H1 (cell line): ENCODE measurements around the gene GGT5. TPM values are rescaled to one million over a fixed set of nuclear protein-coding genes. Genes with fewer than 3 reads are reported as not detected.

ENCODE experiments used
- CTCF ChIA-PET: fragments of 300-600 bp; sonication (Branson Sonifier 250); formaldehyde crosslinking; loops from one replicate; lab custom pipeline; 2021; ENCODE audit not compliant: partially characterized antibody; lab: Charles Lee
- POLR2A ChIA-PET: fragments of 300-600 bp; sonication (Branson Sonifier 250); formaldehyde crosslinking; loops from one replicate; lab custom pipeline; 2021; ENCODE audit warnings: inconsistent platforms; ENCODE audit not compliant: partially characterized antibody; lab: Charles Lee
- DNase-seq, 2 experiments: peaks; one replicate each; pipeline versions ENCODE4 v3.0.0 to v3.0.0-alpha.2; 2010 to 2022; ENCODE audit warnings: low spot score in 2 of 2, low read depth in 1 of 2, mixed read lengths in 1 of 2
- FAIRE-seq: peaks from 2 replicates; lab custom pipeline; 2011; peaks lifted over from hg19 to GRCh38; lab: Jason Lieb, UNC
- H2AFZ ChIP-seq: 2 replicates; pipeline ENCODE4 v1.8.1; 2012; ENCODE audit warnings: low read length, inconsistent platforms
- H2AK5ac ChIP-seq: 2 replicates; pipeline ENCODE4 v1.6.1; 2013; ENCODE audit warnings: low read depth, low read length
- H2BK120ac ChIP-seq: replicated peaks from 2 replicates; pipeline ENCODE3; 2013; ENCODE audit warnings: low read depth, low read length, inconsistent platforms
- H2BK12ac ChIP-seq: 2 replicates; pipeline ENCODE4 v1.6.1; 2013; ENCODE audit warnings: low read depth, low read length
- H2BK15ac ChIP-seq: 2 replicates; pipeline ENCODE4 v1.6.1; 2013; ENCODE audit warnings: low read length
- H2BK20ac ChIP-seq: 2 replicates; pipeline ENCODE4 v1.6.1; 2013; ENCODE audit warnings: low read length
- H2BK5ac ChIP-seq: 2 replicates; pipeline ENCODE4 v1.6.1; 2013; ENCODE audit warnings: low read depth, low read length
- H3K14ac ChIP-seq: 2 replicates; pipeline ENCODE4 v1.6.1; 2013; ENCODE audit warnings: inconsistent platforms; ENCODE audit not compliant: insufficient read length
- H3K18ac ChIP-seq: 2 replicates; pipeline ENCODE4 v1.6.1; 2013; ENCODE audit warnings: low read length; ENCODE audit errors: extremely low read depth
- H3K23ac ChIP-seq: 2 replicates; pipeline ENCODE4 v1.6.1; 2013; ENCODE audit warnings: inconsistent platforms; ENCODE audit not compliant: insufficient read length
- H3K23me2 ChIP-seq: 2 replicates; pipeline ENCODE4 v1.6.1; 2013; ENCODE audit warnings: low read depth, low read length
- H3K27ac ChIP-seq: 2 replicates; pipeline ENCODE4 v1.6.1; 2011; ENCODE audit warnings: low read depth, low read length, inconsistent platforms
- H3K27me3 ChIP-seq, 4 experiments: replicated peaks in 1 of 4; 1 replicate in 1 of 4; 2 replicates in 3 of 4; pipeline versions ENCODE4 v1.6.1 to v1.8.1; 2011 to 2013; ENCODE audit warnings: low read length in 3 of 4, mild to moderate bottlenecking in 3 of 4, inconsistent platforms in 2 of 4, mixed read lengths in 2 of 4, moderate library complexity in 1 of 4; ENCODE audit not compliant: control insufficient read depth in 3 of 4, insufficient read depth in 3 of 4; ENCODE audit errors: extremely low read depth in 1 of 4
- H3K36me3 ChIP-seq, 4 experiments: 2 replicates each; pipeline versions ENCODE4 v1.6.1 to v1.8.1; 2011 to 2013; ENCODE audit warnings: mild to moderate bottlenecking in 4 of 4, low read length in 3 of 4, moderate library complexity in 2 of 4, control low read depth in 1 of 4, inconsistent platforms in 1 of 4; ENCODE audit not compliant: insufficient read depth in 4 of 4, control insufficient read depth in 2 of 4
- H3K4ac ChIP-seq: replicated peaks from 2 replicates; pipeline ENCODE3; 2013; ENCODE audit warnings: low read length, low read depth, mixed read lengths, inconsistent platforms; ENCODE audit not compliant: insufficient read length
- H3K4me1 ChIP-seq, 4 experiments: replicated peaks in 1 of 4; 1 replicate in 1 of 4; 2 replicates in 3 of 4; pipeline versions ENCODE4 v1.6.1 to v1.8.1; 2011 to 2013; ENCODE audit warnings: low read length in 3 of 4, inconsistent platforms in 2 of 4, mixed read lengths in 1 of 4; ENCODE audit not compliant: insufficient read depth in 4 of 4, control insufficient read depth in 3 of 4
- H3K4me2 ChIP-seq, 2 experiments: 2 replicates each; pipeline versions ENCODE4 v1.6.1 to v1.8.1; 2011 to 2013; ENCODE audit warnings: low read depth in 2 of 2, low read length in 2 of 2, control low read depth in 1 of 2, inconsistent platforms in 1 of 2, mild to moderate bottlenecking in 1 of 2; ENCODE audit not compliant: insufficient read depth in 1 of 2
- H3K4me3 ChIP-seq, 4 experiments: fragments of 200-600, 300-600 bp in 1 of 4; sonication (generic), shearing (Covaris generic), sonication (Bioruptor Twin) in 1 of 4; 2 replicates each; pipeline versions ENCODE4 v1.5.1 to v1.8.1; 2011 to 2016; ENCODE audit warnings: low read length in 4 of 4, low read depth in 3 of 4, control low read depth in 2 of 4, inconsistent platforms in 2 of 4, mild to moderate bottlenecking in 2 of 4, mixed read lengths in 1 of 4, moderate library complexity in 1 of 4; ENCODE audit not compliant: insufficient read depth in 2 of 4; ENCODE audit errors: extremely low read depth in 1 of 4
- H3K56ac ChIP-seq: replicated peaks from 2 replicates; pipeline ENCODE3; 2013; ENCODE audit warnings: low read depth, mild to moderate bottlenecking, mixed read lengths, low read length, inconsistent platforms; ENCODE audit not compliant: insufficient read length
- H3K79me1 ChIP-seq: 2 replicates; pipeline ENCODE4 v1.6.1; 2013; ENCODE audit warnings: low read depth, low read length, control low read depth
- H3K79me2 ChIP-seq, 2 experiments: 2 replicates each; pipeline versions ENCODE4 v1.6.1 to v1.8.1; 2012 to 2013; ENCODE audit warnings: low read length in 2 of 2, mild to moderate bottlenecking in 2 of 2, inconsistent platforms in 1 of 2; ENCODE audit not compliant: insufficient read depth in 2 of 2, control insufficient read depth in 1 of 2
- H3K9ac ChIP-seq, 4 experiments: replicated peaks in 1 of 4; 1 replicate in 1 of 4; 2 replicates in 3 of 4; pipeline versions ENCODE4 v1.6.1 to v1.8.1; 2011 to 2013; ENCODE audit warnings: low read depth in 3 of 4, low read length in 3 of 4, control low read depth in 2 of 4, mild to moderate bottlenecking in 2 of 4, moderate library complexity in 2 of 4, inconsistent platforms in 1 of 4; ENCODE audit errors: extremely low read depth in 1 of 4
- H3K9me3 ChIP-seq, 2 experiments: 2 replicates each; pipeline versions ENCODE4 v1.6.1 to v1.8.1; 2012 to 2013; ENCODE audit warnings: mild to moderate bottlenecking in 2 of 2, moderate library complexity in 2 of 2, control low read depth in 1 of 2, inconsistent platforms in 1 of 2, low read depth in 1 of 2, low read length in 1 of 2, mixed read lengths in 1 of 2; ENCODE audit not compliant: insufficient read depth in 2 of 2
- H4K20me1 ChIP-seq, 2 experiments: replicated peaks in 1 of 2; 2 replicates each; pipeline versions ENCODE3 to v1.8.1; 2011 to 2013; ENCODE audit warnings: inconsistent platforms in 2 of 2, low read length in 2 of 2, mild to moderate bottlenecking in 1 of 2; ENCODE audit not compliant: insufficient read depth in 2 of 2, control insufficient read depth in 1 of 2
- H4K5ac ChIP-seq: 2 replicates; pipeline ENCODE4 v1.6.1; 2013; ENCODE audit warnings: low read length, low read depth, mixed read lengths, inconsistent platforms; ENCODE audit not compliant: insufficient read length
- H4K8ac ChIP-seq: 2 replicates; pipeline ENCODE4 v1.8.0; 2013; ENCODE audit warnings: mild to moderate bottlenecking, moderate library complexity, low read length, inconsistent platforms; ENCODE audit not compliant: insufficient read depth; ENCODE audit errors: extremely low read depth
- H4K91ac ChIP-seq: replicated peaks from 2 replicates; pipeline ENCODE3; 2013; ENCODE audit warnings: low read length, mixed read lengths, inconsistent platforms; ENCODE audit not compliant: insufficient read length
- BACH1 ChIP-seq: IDR thresholded peaks from 2 replicates; pipeline ENCODE4 v1.6.1; 2012; ENCODE audit warnings: low read length, improper control_type of control experiment
- BCL11A ChIP-seq, 2 experiments: IDR thresholded peaks; one replicate each; pipeline ENCODE4 v1.6.1; 2011; ENCODE audit warnings: low read depth in 2 of 2, low read length in 2 of 2, mild to moderate bottlenecking in 2 of 2
- BRCA1 ChIP-seq: IDR thresholded peaks from 2 replicates; pipeline ENCODE4 v1.6.1; 2012; ENCODE audit warnings: low read depth, low read length, improper control_type of control experiment
- CREB1 ChIP-seq: IDR thresholded peaks from 2 replicates; pipeline ENCODE4 v1.6.1; 2012; ENCODE audit warnings: inconsistent platforms
- HDAC2 ChIP-seq, 2 experiments: fragments of 300-600 bp in 1 of 2; sonication (generic) in 1 of 2; IDR thresholded peaks; 2 replicates each; pipeline ENCODE4 v1.6.1; 2011 to 2012; ENCODE audit warnings: low read depth in 2 of 2, low read length in 2 of 2, mild to moderate bottlenecking in 2 of 2, moderate library complexity in 2 of 2, borderline replicate concordance in 1 of 2, inconsistent platforms in 1 of 2
- HDAC6 ChIP-seq: IDR thresholded peaks from one replicate; pipeline ENCODE4 v1.7.1; 2012; ENCODE audit warnings: low read depth, mild to moderate bottlenecking, inconsistent platforms, low read length, moderate library complexity
- PHF8 ChIP-seq: fragments of 200-600 bp; sonication (generic); conservative IDR thresholded peaks from 2 replicates; pipeline ENCODE4 v1.7.1; 2012; ENCODE audit warnings: low read depth, mild to moderate bottlenecking, inconsistent platforms, low read length, moderate library complexity
- SAP30 ChIP-seq: fragments of 300-600 bp; sonication (generic); IDR thresholded peaks from 2 replicates; pipeline ENCODE4 v1.7.1; 2012; ENCODE audit warnings: low read length, moderate library complexity, mild to moderate bottlenecking, inconsistent platforms; ENCODE audit not compliant: insufficient read depth, insufficient replicate concordance
- SP4 ChIP-seq: IDR thresholded peaks from 2 replicates; pipeline ENCODE4 v1.6.1; 2012; ENCODE audit warnings: low read length, inconsistent platforms
- TBP ChIP-seq: IDR thresholded peaks from 2 replicates; pipeline ENCODE4 v1.6.1; 2011; ENCODE audit warnings: low read depth, low read length, improper control_type of control experiment
- TCF12 ChIP-seq: IDR thresholded peaks from 2 replicates; pipeline ENCODE4 v1.6.1; 2011; ENCODE audit warnings: low read depth, mild to moderate bottlenecking, low read length
- TEAD4 ChIP-seq: IDR thresholded peaks from 2 replicates; pipeline ENCODE4 v1.6.1; 2012; ENCODE audit warnings: low read depth, low read length, inconsistent platforms, mixed read lengths
- USF2 ChIP-seq: IDR thresholded peaks from 2 replicates; pipeline ENCODE4 v1.6.1; 2011; ENCODE audit warnings: low read length, improper control_type of control experiment
- polyA plus RNA-seq, 7 experiments: library from polyadenylated mRNA; depleted of rRNA in 3 of 7; stranded (reverse) in 5 of 7; unstranded in 2 of 7; fragments of >200 nt in 5 of 7; fragments of 200-250 nt in 2 of 7; gene quantifications; 1 replicate in 5 of 7; 2 replicates in 1 of 7; 4 replicates in 1 of 7; pipeline versions ENCODE4 v1.2.1 to v1.2.3, GENCODE V29; 2011 to 2013; ENCODE audit warnings: missing spikeins in 2 of 7, mixed read lengths in 2 of 7
- total RNA-seq: library from RNA; stranded (reverse); fragmentation: NEBNext Ultra II Directional; extraction: Animal tissue kit (Norgen Biotek cat#: 25700); gene quantifications from 2 replicates; pipeline ENCODE4 v1.2.1, GENCODE V29; 2021

GGT5 gene
- total and polyA plus RNA-seq, 2 of the 8 experiments (the other 6 are each of a cell fraction or from before 2014, with no cell fraction given): 0.05 TPM; not detected in 1

- Histone ChIP-seq H4K8ac (no peak overlapping the region), H3K23me2 (no peaks in the 10 kb centered on the region), H3K56ac (no peak overlapping the region), H2BK15ac (no peak overlapping the region), H4K20me1 (no peaks in the 10 kb centered on the region), H3K79me1 (no peaks in the 10 kb centered on the region), H3K9ac (no peak overlapping the region), H3K4me3 (no peak overlapping the region)
- POLR2A ChIA-PET: no interaction called here
- CTCF ChIA-PET: no interaction called here
- TF ChIP-seq TCF12 (no peak), BRCA1 (no peak), BACH1 (no peak), USF2 (no peak), HDAC6 (no peak), SAP30 (no peak), SP4 (no peak), CREB1 (no peak), TEAD4 (no peak), TBP (no peak), PHF8 (no peak), HDAC2 (IDR thresholded peaks at IDR 0.05; ENCODE audit: borderline replicate concordance in 1 of 2, low read depth in 2 of 2, low read length in 2 of 2) (no peak), BCL11A (IDR thresholded peaks at IDR 0.05; ENCODE audit: low read depth in 2 of 2, low read length in 2 of 2) (no peak)
- TF ChIP-seq, all 59 proteins: peak for 0
- Histone ChIP-seq H2BK5ac (no peak overlapping the region), H3K18ac (no peak overlapping the region), H3K4me1 (peaks cover 0 to 2% (median 0%) of the 10 kb centered on the region in 4 experiments; a peak in 2 of 7 replicates), H3K9me3 (no peaks in the 10 kb centered on the region), H2BK20ac (no peak overlapping the region), H3K27me3 (no peaks in the 10 kb centered on the region), H3K27ac (no peak overlapping the region), H2AFZ (no peak overlapping the region), H4K5ac (no peak overlapping the region), H3K4me2 (no peak overlapping the region), H2BK120ac (no peak overlapping the region), H2AK5ac (no peak overlapping the region), H3K4ac (no peak overlapping the region), H2BK12ac (no peak overlapping the region), H3K23ac (no peak overlapping the region), H4K91ac (no peak overlapping the region), H3K14ac (no peak overlapping the region), H3K79me2 (no peaks in the 10 kb centered on the region), H3K36me3 (no peaks in the 10 kb centered on the region)
- no peak for FAIRE-seq
- no peak for DNase-seq
Observed at GRCh38 chr22:24265734-24266133, 20.9 kb upstream of the GGT5 start.
